ENCODE results near the gene WNK2.

DNA sequence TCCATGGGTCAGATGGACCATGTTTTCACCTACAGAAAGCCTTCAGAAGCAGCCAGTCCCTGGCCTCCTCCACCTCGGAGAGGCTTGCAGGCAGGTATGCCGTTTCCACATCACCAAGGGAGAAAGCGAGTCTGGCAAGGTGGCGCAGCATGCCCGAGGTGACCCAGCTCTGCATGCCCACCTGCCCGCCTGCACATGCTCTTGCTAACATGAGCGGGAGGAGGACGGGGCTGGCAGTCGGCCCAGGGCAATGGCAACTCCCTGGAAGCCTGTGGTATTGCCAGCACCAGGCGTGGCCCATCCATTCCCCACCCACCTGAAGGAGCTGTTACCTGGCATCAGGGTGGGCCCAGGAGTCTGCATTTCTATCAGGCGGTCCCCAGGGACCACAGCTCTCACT, 46.6 kb upstream of the WNK2 start:
- TF ChIP-seq EZH2 (IDR thresholded peaks at IDR 0.05) (no peak), POLR2AphosphoS5 (IDR thresholded peaks at IDR 0.05; ENCODE audit: borderline replicate concordance, low read depth, low read length) (no peak)
